Fibroblast of lung (primary cell): Measurements from ENCODE around the gene CSRNP3.

ENCODE experiments used
- EZH2 ChIP-seq: IDR thresholded peaks from 2 replicates; pipeline ENCODE4 v1.5.1; 2012; ENCODE audit warnings: low read length, control low read depth, mild to moderate bottlenecking; ENCODE audit errors: missing control alignments
- TF ChIP-seq, protein P1 (sequence below), 2 donors: IDR thresholded peaks in 1 of 2; conservative IDR thresholded peaks in 1 of 2; 1 replicate in 1 of 2; 2 replicates in 1 of 2; pipeline ENCODE4 v1.5.1; 2011 to 2012; ENCODE audit warnings: low read length in 2 of 2, control low read depth in 1 of 2, inconsistent platforms in 1 of 2, low read depth in 1 of 2, mild to moderate bottlenecking in 1 of 2

- TF ChIP-seq, protein P1, sequence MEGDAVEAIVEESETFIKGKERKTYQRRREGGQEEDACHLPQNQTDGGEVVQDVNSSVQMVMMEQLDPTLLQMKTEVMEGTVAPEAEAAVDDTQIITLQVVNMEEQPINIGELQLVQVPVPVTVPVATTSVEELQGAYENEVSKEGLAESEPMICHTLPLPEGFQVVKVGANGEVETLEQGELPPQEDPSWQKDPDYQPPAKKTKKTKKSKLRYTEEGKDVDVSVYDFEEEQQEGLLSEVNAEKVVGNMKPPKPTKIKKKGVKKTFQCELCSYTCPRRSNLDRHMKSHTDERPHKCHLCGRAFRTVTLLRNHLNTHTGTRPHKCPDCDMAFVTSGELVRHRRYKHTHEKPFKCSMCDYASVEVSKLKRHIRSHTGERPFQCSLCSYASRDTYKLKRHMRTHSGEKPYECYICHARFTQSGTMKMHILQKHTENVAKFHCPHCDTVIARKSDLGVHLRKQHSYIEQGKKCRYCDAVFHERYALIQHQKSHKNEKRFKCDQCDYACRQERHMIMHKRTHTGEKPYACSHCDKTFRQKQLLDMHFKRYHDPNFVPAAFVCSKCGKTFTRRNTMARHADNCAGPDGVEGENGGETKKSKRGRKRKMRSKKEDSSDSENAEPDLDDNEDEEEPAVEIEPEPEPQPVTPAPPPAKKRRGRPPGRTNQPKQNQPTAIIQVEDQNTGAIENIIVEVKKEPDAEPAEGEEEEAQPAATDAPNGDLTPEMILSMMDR (conservative IDR thresholded peaks at IDR 0.05 in 1 of 2, IDR thresholded peaks at IDR 0.05 in 1 of 2; ENCODE audit: low read depth in 1 of 2, low read length in 2 of 2), result no peak
- no peak for TF ChIP-seq EZH2
Observed at GRCh38 chr2:165428926-165429325, 40.6 kb upstream of the CSRNP3 start.
